GM18870 (cell line): ENCODE data around the gene PRPH2.

Experiments used
- ATAC-seq: cut with Tn5 transposase; IDR thresholded peaks from one replicate; pipeline ENCODE4 v1.9.1; 2021; ENCODE audit warnings: moderate library complexity; ENCODE audit not compliant: unreplicated experiment

PRPH2 gene

GRCh38 chr6:42722497-42722896, at the start of gene PRPH2:
Gene PRPH2 (minus strand): TSS chr6:42722597. CDS start chr6:42722334, 263 bp downstream.
- ATAC-seq = no peak

DNA sequence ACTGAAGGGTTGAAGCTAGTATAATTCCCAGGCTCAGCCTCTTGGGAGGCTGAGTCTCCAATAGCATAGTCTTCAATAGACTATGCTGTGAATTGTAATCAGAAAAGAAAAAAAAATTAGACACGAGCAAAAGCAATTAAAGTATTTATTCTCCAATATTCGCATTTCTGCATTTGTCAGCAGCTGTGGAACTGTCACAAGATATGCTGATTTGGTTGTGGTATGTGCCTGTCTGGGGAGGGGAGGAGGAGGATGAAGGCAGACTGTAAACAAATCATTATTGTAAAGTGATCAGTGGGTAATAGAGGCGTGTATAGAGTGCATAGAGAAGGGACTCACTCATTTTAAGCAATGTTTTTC, 49.3 kb upstream of the PRPH2 start:
- ATAC-seq = no peak

GRCh38 chr6:42769836-42770235, 47.4 kb upstream of the PRPH2 start:
- no peak for ATAC-seq

- ATAC-seq = no peak
Measured at GRCh38 chr6:42769051-42769450, 46.7 kb upstream of the PRPH2 start.

- ATAC-seq = no peak
Measured at GRCh38 chr6:42766163-42766670, 43.8 kb upstream of the PRPH2 start.

GRCh38 chr6:42764911-42765648, 42.7 kb upstream of the PRPH2 start:
- ATAC-seq = no peak

- no peak for ATAC-seq
Measured at GRCh38 chr6:42762950-42763349, 40.6 kb upstream of the PRPH2 start.

GRCh38 chr6:42762426-42762859, 40.0 kb upstream of the PRPH2 start:
- no peak for ATAC-seq

DNA sequence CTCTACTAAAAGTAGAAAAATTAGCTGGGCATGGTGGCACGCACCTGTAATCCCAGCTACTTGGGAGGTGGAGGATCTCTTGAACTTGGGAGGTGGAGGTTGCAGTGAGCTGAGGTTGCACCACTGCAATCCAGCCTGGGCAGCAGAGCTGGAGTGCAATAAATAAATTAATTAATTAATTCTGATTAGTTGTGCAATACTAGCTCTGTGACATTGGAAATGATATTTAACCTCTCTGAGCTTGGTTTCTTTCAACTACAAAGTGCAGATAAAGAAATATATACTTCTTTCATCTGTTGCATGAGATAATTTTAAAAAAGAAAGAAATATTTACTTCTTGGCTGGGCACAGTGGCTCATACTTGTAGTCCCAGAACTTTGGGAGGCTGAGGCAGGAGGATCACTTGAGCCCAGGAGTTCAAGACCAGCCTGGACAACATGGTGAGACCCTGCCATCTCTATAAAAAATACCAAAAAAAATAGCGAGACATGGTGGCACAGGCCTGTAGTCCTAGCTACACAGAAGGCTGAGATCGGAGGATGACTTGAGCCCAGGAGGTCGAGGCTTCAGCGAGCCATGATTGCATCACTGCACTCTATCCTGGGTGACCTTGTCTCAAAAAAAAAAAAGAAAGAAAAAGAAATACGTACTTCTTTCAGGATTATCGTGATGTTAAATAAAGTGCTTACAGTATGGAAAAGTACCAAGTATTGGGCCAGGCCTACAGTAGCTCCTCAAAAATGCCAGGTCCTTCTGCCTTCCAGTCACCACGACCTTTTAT, 39.1 kb upstream of the PRPH2 start:
- no peak for ATAC-seq

DNA sequence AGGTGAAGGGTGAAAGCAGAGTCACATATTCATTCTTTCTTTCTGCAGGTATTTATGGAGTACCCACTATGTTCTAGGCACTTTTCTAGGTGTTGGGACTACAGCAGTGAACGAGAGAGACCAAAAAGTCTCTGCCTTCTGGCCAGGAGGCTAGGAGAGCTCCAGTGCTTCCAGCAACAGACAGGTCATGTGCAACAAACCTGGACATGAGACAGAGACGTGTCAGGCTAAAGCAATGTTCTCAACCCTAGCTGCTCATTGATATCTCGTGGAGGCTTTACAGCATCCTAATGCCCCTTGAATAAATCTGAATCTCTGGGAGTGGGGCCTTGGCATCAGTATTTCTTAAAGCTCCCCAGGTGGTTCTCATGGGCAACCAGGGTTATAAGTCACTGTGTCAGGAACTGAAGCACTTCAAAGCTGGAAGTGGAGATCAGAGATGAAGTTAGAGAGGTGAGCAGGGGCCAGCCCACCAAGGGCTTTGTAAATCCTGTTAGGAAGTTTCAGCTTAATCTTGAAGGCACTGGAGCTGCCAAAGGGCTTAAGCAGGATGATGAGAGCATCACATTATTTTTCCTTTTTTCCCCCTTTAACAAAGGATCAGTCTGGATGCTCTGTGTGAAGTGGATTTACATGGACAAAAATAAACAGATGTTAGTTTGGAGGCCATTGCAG, 36.5 kb upstream of the PRPH2 start:
- no peak for ATAC-seq

GRCh38 chr6:42756722-42757121, 34.3 kb upstream of the PRPH2 start:
- no peak for ATAC-seq

- ATAC-seq = no peak
Measured at GRCh38 chr6:42754759-42755158, 32.4 kb upstream of the PRPH2 start.

GRCh38 chr6:42751055-42751454, 28.7 kb upstream of the PRPH2 start:
- no peak for ATAC-seq

GRCh38 chr6:42748203-42748898, 26.0 kb upstream of the PRPH2 start:
- no peak for ATAC-seq

DNA sequence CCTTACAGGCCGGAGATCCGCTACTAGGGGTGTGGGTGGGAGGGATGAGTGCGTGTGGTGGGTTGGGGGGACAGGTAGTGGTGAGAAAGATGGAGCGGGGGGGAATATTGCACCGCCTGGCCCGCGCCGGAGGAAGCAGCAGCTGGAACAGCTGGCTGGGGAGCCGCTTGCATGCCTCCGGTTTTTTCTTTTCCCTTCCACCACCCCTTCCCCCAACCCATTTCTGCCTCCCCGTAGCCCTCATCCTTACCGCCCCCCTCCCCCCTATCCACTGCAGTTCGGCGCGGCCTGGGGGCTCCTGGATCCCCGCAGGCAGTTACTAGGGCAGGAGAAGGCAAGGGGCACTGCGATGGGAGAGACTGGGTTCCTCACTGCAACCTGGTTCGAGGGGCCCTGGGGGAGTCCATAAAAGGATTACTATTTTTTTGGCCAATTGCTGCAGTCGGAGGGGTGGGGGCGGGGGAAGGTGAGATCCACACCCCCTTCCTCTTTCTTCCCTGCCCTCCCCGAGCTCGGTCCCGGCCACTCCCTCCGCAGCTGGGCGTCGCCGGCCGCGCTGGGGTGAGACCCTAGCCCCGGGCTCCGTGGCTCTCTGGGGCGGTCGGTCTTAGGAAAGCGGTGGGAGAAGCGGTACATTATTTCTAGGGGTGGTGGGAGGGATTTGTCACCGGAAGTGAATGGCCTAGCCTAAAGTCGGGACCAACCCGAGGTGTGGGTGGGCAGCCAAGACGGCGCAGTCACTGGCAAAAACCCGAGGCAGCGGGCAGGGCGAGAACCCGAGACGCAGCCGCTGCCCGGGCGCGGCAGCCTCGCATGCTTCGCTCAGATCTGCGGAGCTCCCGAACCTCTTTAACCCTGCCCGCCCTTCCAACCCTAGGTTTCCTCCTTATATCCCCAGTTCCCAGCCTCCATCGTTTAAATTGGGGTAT, 24.3 kb upstream of the PRPH2 start:
- peak; percentile 40 for ATAC-seq

GRCh38 chr6:42745640-42746462, 23.5 kb upstream of the PRPH2 start, which contains the start of gene TBCC:
Gene TBCC (minus strand): TSS chr6:42746103. CDS start chr6:42746073, 30 bp downstream.
- ATAC-seq = peak; percentile 64

GRCh38 chr6:42745083-42745639, 22.8 kb upstream of the PRPH2 start:
- ATAC-seq = no peak

GRCh38 chr6:42744351-42744893, 22.0 kb upstream of the PRPH2 start:
- no peak for ATAC-seq
